NB4 (cell line): Measurements from ENCODE around the gene DHX57.
A peak's percentile ranks its signal among the peaks of the same experiment; 100 is the strongest.
"Not testable (repeated sequence)": the region's sequence is repeated elsewhere in the genome, so short reads cannot be mapped to it uniquely, and the experiment has no call there.

Experiments used
- DNase-seq: peaks from one replicate; pipeline ENCODE4 v3.0.0; 2010; ENCODE audit warnings: low read depth
- H3K4me3 ChIP-seq: one replicate; pipeline ENCODE4 v1.5.1; 2011; ENCODE audit warnings: mild to moderate bottlenecking, low read depth, low read length, moderate library complexity
- MYC ChIP-seq: IDR thresholded peaks from 2 replicates; pipeline ENCODE4 v1.6.1; 2011; ENCODE audit warnings: low read depth, low read length
- POLR2A ChIP-seq: IDR thresholded peaks from 2 replicates; pipeline ENCODE4 v1.6.1; 2011; ENCODE audit warnings: mild to moderate bottlenecking; ENCODE audit not compliant: insufficient read length; ENCODE audit errors: extremely low read depth
- TF ChIP-seq, protein P1 (sequence below): IDR thresholded peaks from one replicate; pipeline ENCODE4 v1.5.1; 2012; ENCODE audit warnings: low read depth, low read length
- TF ChIP-seq, protein P2 (sequence below): IDR thresholded peaks from 2 replicates; pipeline ENCODE4 v1.6.1; 2011; ENCODE audit warnings: low read depth, low read length

The DHX57 gene

DNA sequence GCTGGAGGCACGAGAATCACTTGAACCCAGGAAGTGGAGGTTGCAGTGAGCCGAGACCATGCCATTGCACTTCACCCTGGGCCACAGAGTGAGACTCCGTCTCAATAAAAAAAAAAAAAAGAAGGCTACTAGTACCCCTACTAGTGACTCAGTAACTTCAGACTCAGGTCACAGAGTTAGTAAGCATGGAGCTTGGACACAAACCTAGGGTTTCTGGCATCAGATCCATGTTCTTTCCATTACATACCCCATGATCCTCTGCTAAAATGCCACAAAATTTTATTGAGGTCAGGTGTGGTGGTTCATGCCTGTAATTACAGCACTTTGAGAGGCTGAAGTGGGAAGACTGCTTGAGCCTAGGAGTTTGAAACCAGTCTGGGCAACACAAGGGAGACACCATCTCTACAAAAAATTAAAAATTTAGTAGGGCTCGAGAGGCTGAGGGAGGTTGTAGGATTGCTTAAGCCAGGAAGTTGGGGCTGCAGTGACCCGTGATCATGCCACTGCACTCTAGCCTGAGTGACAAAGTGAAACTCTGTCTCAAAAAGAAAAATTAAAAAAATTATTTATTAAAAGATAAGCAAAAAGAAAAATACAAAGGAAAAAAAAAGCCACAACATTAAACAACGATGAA lies 45.1 kb downstream of the DHX57 start:
- no peak overlapping the region for H3K4me3 ChIP-seq
- DNase-seq = peak; percentile 60
- no peak for TF ChIP-seq POLR2A
- TF ChIP-seq, protein P1, sequence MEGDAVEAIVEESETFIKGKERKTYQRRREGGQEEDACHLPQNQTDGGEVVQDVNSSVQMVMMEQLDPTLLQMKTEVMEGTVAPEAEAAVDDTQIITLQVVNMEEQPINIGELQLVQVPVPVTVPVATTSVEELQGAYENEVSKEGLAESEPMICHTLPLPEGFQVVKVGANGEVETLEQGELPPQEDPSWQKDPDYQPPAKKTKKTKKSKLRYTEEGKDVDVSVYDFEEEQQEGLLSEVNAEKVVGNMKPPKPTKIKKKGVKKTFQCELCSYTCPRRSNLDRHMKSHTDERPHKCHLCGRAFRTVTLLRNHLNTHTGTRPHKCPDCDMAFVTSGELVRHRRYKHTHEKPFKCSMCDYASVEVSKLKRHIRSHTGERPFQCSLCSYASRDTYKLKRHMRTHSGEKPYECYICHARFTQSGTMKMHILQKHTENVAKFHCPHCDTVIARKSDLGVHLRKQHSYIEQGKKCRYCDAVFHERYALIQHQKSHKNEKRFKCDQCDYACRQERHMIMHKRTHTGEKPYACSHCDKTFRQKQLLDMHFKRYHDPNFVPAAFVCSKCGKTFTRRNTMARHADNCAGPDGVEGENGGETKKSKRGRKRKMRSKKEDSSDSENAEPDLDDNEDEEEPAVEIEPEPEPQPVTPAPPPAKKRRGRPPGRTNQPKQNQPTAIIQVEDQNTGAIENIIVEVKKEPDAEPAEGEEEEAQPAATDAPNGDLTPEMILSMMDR = no peak
- TF ChIP-seq, protein P2, sequence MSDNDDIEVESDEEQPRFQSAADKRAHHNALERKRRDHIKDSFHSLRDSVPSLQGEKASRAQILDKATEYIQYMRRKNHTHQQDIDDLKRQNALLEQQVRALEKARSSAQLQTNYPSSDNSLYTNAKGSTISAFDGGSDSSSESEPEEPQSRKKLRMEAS = no peak
- TF ChIP-seq MYC = no peak

DNA sequence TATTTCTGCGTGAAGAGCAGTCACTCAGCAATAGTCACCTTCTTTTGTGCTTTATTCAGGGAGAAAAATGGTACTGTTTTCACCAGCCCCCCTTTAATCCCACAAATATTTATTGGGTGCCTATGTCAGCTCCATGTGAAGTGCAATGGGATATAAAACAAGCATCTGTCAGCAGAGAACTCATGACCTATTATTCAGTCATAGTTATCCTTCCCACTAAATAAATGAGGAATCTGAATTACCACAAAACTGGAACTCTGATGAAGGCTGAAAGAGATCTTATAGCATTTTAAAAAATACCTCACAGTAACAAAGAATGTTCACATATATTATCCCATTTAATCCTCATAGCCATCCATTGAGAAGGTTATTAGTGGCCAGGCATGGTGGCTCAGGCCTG lies 45.8 kb downstream of the DHX57 start:
- no peak for TF ChIP-seq POLR2A
- TF ChIP-seq MYC = no peak
- TF ChIP-seq, protein P2 = no peak
- TF ChIP-seq, protein P1 = no peak
- H3K4me3 ChIP-seq = no peak overlapping the region
- no peak for DNase-seq

DNA sequence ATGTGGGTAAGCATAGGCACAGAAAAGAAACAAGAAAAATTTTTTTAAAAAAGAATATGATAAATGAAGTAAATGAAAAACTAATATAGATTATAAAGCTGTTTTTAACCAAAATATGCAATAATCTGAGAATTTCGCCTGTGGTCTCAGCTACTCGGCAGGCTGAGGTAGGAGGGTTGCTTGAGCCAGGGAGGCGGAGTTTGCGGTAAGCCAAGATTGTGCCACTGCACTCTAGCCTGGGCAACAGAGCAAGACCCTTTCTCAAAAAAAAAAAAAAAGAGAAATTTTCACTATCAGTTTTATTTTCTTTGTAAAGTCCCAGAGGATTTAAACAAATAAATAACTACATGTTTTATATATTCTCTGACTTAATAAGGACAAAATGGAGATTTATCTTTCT lies 47.3 kb downstream of the DHX57 start:
- TF ChIP-seq, protein P1 = no peak
- DNase-seq = no peak
- H3K4me3 ChIP-seq = no peak overlapping the region

DNA sequence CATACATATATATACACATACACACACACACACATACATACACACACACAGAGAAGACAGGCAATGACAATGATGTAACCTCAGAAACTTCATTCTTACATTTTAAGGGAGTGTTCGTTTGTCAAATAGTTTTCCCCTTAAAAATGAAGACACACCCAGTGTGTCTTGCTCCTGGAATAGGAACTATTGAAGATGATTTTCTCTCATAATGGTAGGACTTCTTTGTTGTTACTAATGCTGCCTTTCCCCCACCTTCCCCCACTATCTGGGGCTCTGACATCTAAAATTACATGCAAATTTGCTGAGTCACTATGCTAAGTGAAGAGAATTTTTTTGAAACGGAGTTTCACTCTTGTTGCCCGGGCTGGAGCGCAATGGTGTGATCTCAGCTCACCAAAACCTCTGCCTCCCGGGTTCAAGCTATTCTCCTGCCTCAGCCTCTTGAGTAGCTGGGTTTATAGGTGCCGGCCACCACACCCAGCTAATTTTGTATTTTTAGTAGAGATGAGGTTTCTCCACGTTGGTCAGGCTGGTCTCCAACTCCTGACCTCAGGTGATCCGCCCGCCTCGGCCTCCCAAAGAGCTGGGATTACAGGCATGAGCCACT lies 48.1 kb downstream of the DHX57 start:
- not testable (repeated sequence) for H3K4me3 ChIP-seq
- peak; percentile 59 for DNase-seq

DNA sequence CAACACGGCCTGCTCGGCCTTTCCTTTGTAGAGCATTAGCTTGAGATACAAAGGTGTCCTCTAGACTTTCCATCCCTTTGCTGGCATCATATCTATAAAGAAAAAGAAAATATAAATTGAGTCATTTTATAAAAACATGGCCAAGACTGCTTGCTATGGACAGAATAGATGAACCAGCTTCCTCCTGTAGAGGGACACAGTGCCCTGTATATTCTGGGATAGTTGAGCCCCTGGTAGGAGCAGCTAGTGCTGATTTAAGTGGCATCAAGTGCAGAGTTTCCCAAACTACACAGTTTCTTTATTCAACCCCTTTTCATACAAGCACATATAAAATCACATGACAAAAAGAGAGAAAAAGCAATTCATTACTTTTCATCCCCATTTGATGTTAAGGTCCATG lies 49.8 kb downstream of the DHX57 start:
- DNase-seq = no peak
- H3K4me3 ChIP-seq = no peak overlapping the region
- TF ChIP-seq, protein P1 = no peak
- TF ChIP-seq, protein P2 = no peak
- TF ChIP-seq MYC (no peak), POLR2A (no peak)

DNA sequence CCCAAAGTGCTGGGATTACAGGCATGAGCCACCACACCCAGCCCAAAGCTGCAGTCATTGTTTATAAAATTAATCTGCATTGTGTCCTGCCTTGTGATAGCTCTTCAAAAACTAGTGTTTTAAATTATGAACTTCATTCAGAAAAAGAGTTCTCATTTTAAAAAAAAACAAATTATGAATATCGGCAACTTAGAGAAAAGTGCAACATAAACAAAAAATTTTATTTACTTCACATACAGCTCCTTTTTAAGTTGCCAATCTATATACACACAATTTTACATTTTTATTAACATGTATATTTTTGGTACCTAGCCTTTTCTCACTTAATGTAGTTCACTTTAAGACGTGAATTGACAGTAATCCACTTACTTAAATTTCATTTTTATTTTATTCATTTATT lies 50.8 kb downstream of the DHX57 start:
- no peak overlapping the region for H3K4me3 ChIP-seq
- no peak for DNase-seq
- TF ChIP-seq, protein P1 = no peak
